HEK293 (cell line): ENCODE measurements around the gene GNAT1.

Experiments used
- CTCF ChIA-PET: fragments of 350-600 bp; formaldehyde crosslinking; extraction: SDS; loops from one replicate; lab custom pipeline; 2021; ENCODE audit warnings: antibody characterized with exemption; lab: Yijun Ruan, JAX
- POLR2A ChIA-PET: fragments of 300-600 bp; formaldehyde crosslinking; extraction: SDS; loops from one replicate; lab custom pipeline; 2020; ENCODE audit warnings: antibody characterized with exemption, inconsistent platforms; lab: Yijun Ruan, JAX
- H3K27ac ChIP-seq: fragments of 200-500 bp; sonication (Bioruptor generic); 2 replicates; pipeline ENCODE4 v1.5.1; 2014; ENCODE audit warnings: low read depth, low read length, control low read depth, inconsistent platforms; ENCODE audit errors: extremely low read depth
- H3K36me3 ChIP-seq, 2 experiments: fragments of 200-500 bp in 1 of 2; sonication (Bioruptor generic) in 1 of 2; 1 replicate in 1 of 2; 2 replicates in 1 of 2; pipeline ENCODE4 v1.5.1; 2014 to 2017; ENCODE audit warnings: inconsistent platforms in 2 of 2, low read length in 2 of 2; ENCODE audit not compliant: control insufficient read depth in 2 of 2, insufficient read depth in 1 of 2
- H3K4me1 ChIP-seq: fragments of 200-500 bp; sonication (Bioruptor generic); 2 replicates; pipeline ENCODE4 v1.5.1; 2014; ENCODE audit warnings: mild to moderate bottlenecking, low read length, inconsistent platforms; ENCODE audit not compliant: control insufficient read depth, insufficient read depth
- H3K4me3 ChIP-seq: 2 replicates; pipeline ENCODE4 v1.5.1; 2011; ENCODE audit warnings: low read depth, mild to moderate bottlenecking, control low read depth, low read length, moderate library complexity
- H3K9me3 ChIP-seq: fragments of 200-500 bp; sonication (Bioruptor generic); 2 replicates; pipeline ENCODE4 v1.5.1; 2014; ENCODE audit warnings: low read depth, low read length, inconsistent platforms; ENCODE audit not compliant: control insufficient read depth, insufficient read depth
- EGR2 ChIP-seq: fragments of 450-650 bp; formaldehyde crosslinking; IDR thresholded peaks from 2 replicates; pipeline ENCODE4 v1.5.1; 2016; ENCODE audit warnings: low read depth, missing biosample characterization, missing genetic modification characterization
- GLIS1 ChIP-seq: fragments of 450-650 bp; formaldehyde crosslinking; IDR thresholded peaks from 2 replicates; pipeline ENCODE4 v1.5.1; 2016; ENCODE audit warnings: missing biosample characterization, missing genetic modification characterization
- GLIS2 ChIP-seq: fragments of 450-650 bp; formaldehyde crosslinking; IDR thresholded peaks from 2 replicates; pipeline ENCODE4 v1.5.1; 2016; ENCODE audit warnings: missing biosample characterization, missing genetic modification characterization
- MZF1 ChIP-seq: fragments of 450-650 bp; formaldehyde crosslinking; IDR thresholded peaks from 2 replicates; pipeline ENCODE4 v1.5.1; 2017; ENCODE audit warnings: missing biosample characterization, missing genetic modification characterization, borderline replicate concordance
- ZBTB20 ChIP-seq: fragments of 450-650 bp; formaldehyde crosslinking; IDR thresholded peaks from 2 replicates; pipeline ENCODE4 v1.5.1; 2016; ENCODE audit warnings: missing biosample characterization, missing genetic modification characterization
- ZBTB48 ChIP-seq: fragments of 450-650 bp; formaldehyde crosslinking; IDR thresholded peaks from 2 replicates; pipeline ENCODE4 v1.5.1; 2016; ENCODE audit warnings: missing biosample characterization, missing genetic modification characterization
- ZFHX2 ChIP-seq: fragments of 450-650 bp; formaldehyde crosslinking; conservative IDR thresholded peaks from 2 replicates; pipeline ENCODE4 v1.5.1; 2016; ENCODE audit warnings: missing biosample characterization, missing genetic modification characterization
- ZNF433 ChIP-seq: fragments of 450-650 bp; formaldehyde crosslinking; IDR thresholded peaks from 2 replicates; pipeline ENCODE4 v1.5.1; 2016; ENCODE audit warnings: missing biosample characterization, missing genetic modification characterization, low read depth
- ZNF514 ChIP-seq: fragments of 450-650 bp; formaldehyde crosslinking; IDR thresholded peaks from 2 replicates; pipeline ENCODE4 v1.5.1; 2016; ENCODE audit warnings: missing biosample characterization, missing genetic modification characterization
- ZNF521 ChIP-seq: fragments of 450-650 bp; formaldehyde crosslinking; IDR thresholded peaks from 2 replicates; pipeline ENCODE4 v1.5.1; 2017; ENCODE audit warnings: missing biosample characterization, mild to moderate bottlenecking, missing genetic modification characterization
- ZNF544 ChIP-seq: fragments of 450-650 bp; formaldehyde crosslinking; IDR thresholded peaks from 2 replicates; pipeline ENCODE4 v1.5.0; 2017; ENCODE audit warnings: missing biosample characterization, missing genetic modification characterization
- ZNF629 ChIP-seq: fragments of 450-650 bp; formaldehyde crosslinking; IDR thresholded peaks from 2 replicates; pipeline ENCODE4 v1.5.1; 2017; ENCODE audit warnings: missing biosample characterization, missing genetic modification characterization
- ZNF76 ChIP-seq: fragments of 450-650 bp; formaldehyde crosslinking; IDR thresholded peaks from 2 replicates; pipeline ENCODE4; 2016; ENCODE audit warnings: low read depth, missing biosample characterization, missing genetic modification characterization, borderline replicate concordance
- ZNF791 ChIP-seq: fragments of 450-650 bp; formaldehyde crosslinking; IDR thresholded peaks from 2 replicates; pipeline ENCODE4 v1.5.1; 2016; ENCODE audit warnings: missing biosample characterization, missing genetic modification characterization
- ZSCAN23 ChIP-seq: fragments of 450-650 bp; formaldehyde crosslinking; IDR thresholded peaks from 2 replicates; pipeline ENCODE4 v1.5.1; 2016; ENCODE audit warnings: missing biosample characterization, missing genetic modification characterization
- TF ChIP-seq, protein P1 (sequence below): fragments of 450-650 bp; formaldehyde crosslinking; IDR thresholded peaks from 2 replicates; pipeline ENCODE4 v1.5.1; 2016; ENCODE audit warnings: missing biosample characterization, missing genetic modification characterization
- TF ChIP-seq, protein P2 (sequence below): fragments of 450-650 bp; formaldehyde crosslinking; IDR thresholded peaks from 2 replicates; pipeline ENCODE4 v1.5.1; 2016; ENCODE audit warnings: missing biosample characterization, missing genetic modification characterization
- TF ChIP-seq, protein P3 (sequence below): fragments of 450-650 bp; formaldehyde crosslinking; IDR thresholded peaks from 2 replicates; pipeline ENCODE4 v1.5.1; 2016; ENCODE audit warnings: missing biosample characterization, missing genetic modification characterization
- TF ChIP-seq, protein P4 (sequence below): fragments of 450-650 bp; formaldehyde crosslinking; IDR thresholded peaks from 2 replicates; pipeline ENCODE4 v1.5.1; 2016; ENCODE audit warnings: missing biosample characterization, missing genetic modification characterization

GNAT1 gene

GRCh38 chr3:50154840-50155490, 36.4 kb upstream of the GNAT1 start, which contains the start of gene SEMA3F (continued):
- TF ChIP-seq ZNF433 (no peak), ZNF76 (tag by site-specific recombination) (no peak)
- TF ChIP-seq, protein P1, sequence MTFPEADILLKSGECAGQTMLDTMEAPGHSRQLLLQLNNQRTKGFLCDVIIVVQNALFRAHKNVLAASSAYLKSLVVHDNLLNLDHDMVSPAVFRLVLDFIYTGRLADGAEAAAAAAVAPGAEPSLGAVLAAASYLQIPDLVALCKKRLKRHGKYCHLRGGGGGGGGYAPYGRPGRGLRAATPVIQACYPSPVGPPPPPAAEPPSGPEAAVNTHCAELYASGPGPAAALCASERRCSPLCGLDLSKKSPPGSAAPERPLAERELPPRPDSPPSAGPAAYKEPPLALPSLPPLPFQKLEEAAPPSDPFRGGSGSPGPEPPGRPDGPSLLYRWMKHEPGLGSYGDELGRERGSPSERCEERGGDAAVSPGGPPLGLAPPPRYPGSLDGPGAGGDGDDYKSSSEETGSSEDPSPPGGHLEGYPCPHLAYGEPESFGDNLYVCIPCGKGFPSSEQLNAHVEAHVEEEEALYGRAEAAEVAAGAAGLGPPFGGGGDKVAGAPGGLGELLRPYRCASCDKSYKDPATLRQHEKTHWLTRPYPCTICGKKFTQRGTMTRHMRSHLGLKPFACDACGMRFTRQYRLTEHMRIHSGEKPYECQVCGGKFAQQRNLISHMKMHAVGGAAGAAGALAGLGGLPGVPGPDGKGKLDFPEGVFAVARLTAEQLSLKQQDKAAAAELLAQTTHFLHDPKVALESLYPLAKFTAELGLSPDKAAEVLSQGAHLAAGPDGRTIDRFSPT = no peak

DNA sequence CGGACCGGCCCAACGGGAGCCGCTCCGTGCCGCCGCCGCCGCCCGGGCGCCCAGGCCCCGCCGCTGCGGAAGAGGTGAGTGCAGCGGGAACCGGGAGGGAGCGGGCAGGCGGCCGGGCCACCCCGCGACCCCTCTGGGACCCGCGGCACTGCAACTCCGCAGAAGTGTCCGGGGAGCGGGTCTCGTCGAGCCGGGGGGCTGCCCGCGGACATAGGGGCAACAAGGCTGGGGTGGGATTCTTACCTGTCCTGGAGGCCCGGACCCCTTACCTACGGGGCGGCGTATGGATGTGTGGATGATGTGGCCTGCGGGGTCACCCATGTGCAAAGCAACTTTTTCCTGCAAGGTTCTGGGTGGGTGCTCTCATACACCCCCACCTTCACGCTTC, 35.9 kb upstream of the GNAT1 start:
- TF ChIP-seq, protein P2, sequence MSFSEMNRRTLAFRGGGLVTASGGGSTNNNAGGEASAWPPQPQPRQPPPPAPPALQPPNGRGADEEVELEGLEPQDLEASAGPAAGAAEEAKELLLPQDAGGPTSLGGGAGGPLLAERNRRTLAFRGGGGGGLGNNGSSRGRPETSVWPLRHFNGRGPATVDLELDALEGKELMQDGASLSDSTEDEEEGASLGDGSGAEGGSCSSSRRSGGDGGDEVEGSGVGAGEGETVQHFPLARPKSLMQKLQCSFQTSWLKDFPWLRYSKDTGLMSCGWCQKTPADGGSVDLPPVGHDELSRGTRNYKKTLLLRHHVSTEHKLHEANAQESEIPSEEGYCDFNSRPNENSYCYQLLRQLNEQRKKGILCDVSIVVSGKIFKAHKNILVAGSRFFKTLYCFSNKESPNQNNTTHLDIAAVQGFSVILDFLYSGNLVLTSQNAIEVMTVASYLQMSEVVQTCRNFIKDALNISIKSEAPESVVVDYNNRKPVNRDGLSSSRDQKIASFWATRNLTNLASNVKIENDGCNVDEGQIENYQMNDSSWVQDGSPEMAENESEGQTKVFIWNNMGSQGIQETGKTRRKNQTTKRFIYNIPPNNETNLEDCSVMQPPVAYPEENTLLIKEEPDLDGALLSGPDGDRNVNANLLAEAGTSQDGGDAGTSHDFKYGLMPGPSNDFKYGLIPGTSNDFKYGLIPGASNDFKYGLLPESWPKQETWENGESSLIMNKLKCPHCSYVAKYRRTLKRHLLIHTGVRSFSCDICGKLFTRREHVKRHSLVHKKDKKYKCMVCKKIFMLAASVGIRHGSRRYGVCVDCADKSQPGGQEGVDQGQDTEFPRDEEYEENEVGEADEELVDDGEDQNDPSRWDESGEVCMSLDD = 0 out of 2 replicates have a peak, but pooled peaks have one; percentile 15
- TF ChIP-seq ZNF544 (tag by site-specific recombination) (no peak), MZF1 (no peak), ZSCAN23 (no peak), ZNF791 (tag by site-specific recombination) (no peak), ZNF514 (tag by site-specific recombination) (no peak), EGR2 (tag by site-specific recombination) (no peak)
- TF ChIP-seq, protein P3, sequence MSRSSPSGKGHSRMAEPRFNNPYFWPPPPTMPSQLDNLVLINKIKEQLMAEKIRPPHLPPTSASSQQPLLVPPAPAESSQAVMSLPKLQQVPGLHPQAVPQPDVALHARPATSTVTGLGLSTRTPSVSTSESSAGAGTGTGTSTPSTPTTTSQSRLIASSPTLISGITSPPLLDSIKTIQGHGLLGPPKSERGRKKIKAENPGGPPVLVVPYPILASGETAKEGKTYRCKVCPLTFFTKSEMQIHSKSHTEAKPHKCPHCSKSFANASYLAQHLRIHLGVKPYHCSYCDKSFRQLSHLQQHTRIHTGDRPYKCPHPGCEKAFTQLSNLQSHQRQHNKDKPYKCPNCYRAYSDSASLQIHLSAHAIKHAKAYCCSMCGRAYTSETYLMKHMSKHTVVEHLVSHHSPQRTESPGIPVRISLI (tag by site-specific recombination) = no peak
- H3K27ac ChIP-seq = no peak overlapping the region; the same call in 1 of the 2 replicates
- H3K4me3 ChIP-seq = peak overlapping the region; percentile 42
- ChIA-PET POLR2A (no interaction called here), CTCF (no interaction called here)
- H3K4me1 ChIP-seq = 0 out of 2 replicates have a peak, but pooled peaks cover 3% of the 10 kb centered on the region
- no peaks in the 10 kb centered on the region for H3K9me3 ChIP-seq
- H3K36me3 ChIP-seq = peaks cover 0 to 13% of the 10 kb centered on the region in 2 experiments; a peak in 1 of 3 replicates

DNA sequence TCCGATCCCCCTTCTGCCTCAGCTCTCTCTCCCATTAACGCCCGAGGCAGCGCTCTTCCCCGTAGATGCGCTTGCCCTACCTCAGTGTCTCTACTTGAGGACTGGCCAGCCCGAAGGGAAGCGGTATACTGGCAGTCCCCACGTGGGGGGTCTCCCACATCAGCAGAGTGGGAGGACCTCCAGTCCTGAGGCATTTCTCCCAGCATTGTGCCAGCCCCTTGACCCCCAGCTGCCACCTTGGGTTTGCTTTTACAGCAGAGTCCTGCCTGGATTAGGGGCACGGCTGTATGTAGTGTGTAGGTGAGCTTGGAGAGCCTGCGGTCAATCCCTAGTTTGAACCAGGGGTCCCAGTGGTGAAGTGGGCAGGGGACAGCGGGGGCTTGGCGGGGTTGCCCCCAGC, 35.5 kb upstream of the GNAT1 start:
- no peaks in the 10 kb centered on the region for H3K9me3 ChIP-seq
- 0 out of 2 replicates have a peak, but pooled peaks cover 3% of the 10 kb centered on the region for H3K4me1 ChIP-seq
- TF ChIP-seq GLIS1 (tag by site-specific recombination) = peak; percentile 76
- TF ChIP-seq GLIS2 (tag by site-specific recombination) = peak; percentile 65
- TF ChIP-seq ZBTB48 (tag by site-specific recombination) = no peak
- TF ChIP-seq, protein P1 = peak; percentile 52; the same call in 1 of the 2 replicates
- TF ChIP-seq ZNF521 (tag by site-specific recombination) = no peak
- peak; percentile 21; the same call in 1 of the 2 replicates for TF ChIP-seq ZBTB20 (tag by site-specific recombination)
- no peak for TF ChIP-seq ZNF629
- peak; percentile 19; the same call in 1 of the 2 replicates for TF ChIP-seq ZFHX2
- TF ChIP-seq, protein P2 = 0 out of 2 replicates have a peak, but pooled peaks have one; percentile 9
- TF ChIP-seq, protein P4, sequence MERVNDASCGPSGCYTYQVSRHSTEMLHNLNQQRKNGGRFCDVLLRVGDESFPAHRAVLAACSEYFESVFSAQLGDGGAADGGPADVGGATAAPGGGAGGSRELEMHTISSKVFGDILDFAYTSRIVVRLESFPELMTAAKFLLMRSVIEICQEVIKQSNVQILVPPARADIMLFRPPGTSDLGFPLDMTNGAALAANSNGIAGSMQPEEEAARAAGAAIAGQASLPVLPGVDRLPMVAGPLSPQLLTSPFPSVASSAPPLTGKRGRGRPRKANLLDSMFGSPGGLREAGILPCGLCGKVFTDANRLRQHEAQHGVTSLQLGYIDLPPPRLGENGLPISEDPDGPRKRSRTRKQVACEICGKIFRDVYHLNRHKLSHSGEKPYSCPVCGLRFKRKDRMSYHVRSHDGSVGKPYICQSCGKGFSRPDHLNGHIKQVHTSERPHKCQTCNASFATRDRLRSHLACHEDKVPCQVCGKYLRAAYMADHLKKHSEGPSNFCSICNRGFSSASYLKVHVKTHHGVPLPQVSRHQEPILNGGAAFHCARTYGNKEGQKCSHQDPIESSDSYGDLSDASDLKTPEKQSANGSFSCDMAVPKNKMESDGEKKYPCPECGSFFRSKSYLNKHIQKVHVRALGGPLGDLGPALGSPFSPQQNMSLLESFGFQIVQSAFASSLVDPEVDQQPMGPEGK = 0 out of 2 replicates have a peak, but pooled peaks have one; percentile 18
- TF ChIP-seq, all 188 proteins: peak for 7
- Histone ChIP-seq H3K27ac (no peak overlapping the region), H3K36me3 (peaks cover 0 to 15% of the 10 kb centered on the region in 2 experiments; a peak in 1 of 3 replicates), H3K4me3 (peak overlapping the region; percentile 42)
- ChIA-PET CTCF (interaction anchor here (0.6 to 0.7 kb wide), 2 partner anchors 33 to 91 kb away, joined by 3 read pairs; no protein-coding TSS in a partner anchor), POLR2A (no interaction called here)
